Left lung (tissue), 10 donors: Measurements from ENCODE around the gene ADPRH. TPM values are rescaled to one million over a fixed set of nuclear protein-coding genes. Genes with fewer than 3 reads are reported as not detected.
"Not testable (repeated sequence)": the region's sequence is repeated elsewhere in the genome, so short reads cannot be mapped to it uniquely, and the experiment has no call there.

Experiments used
- ATAC-seq: fragments of 200-7000 bp; cut with Tn5 transposase; one replicate; pipeline ENCODE4 v1.9.1; 2020; ENCODE audit warnings: moderate library complexity
- DNase-seq, 4 donors: peaks; one replicate each; pipeline ENCODE4 v3.0.0-alpha.2; 2013 to 2020
- H3K27ac ChIP-seq, 2 donors: fragments of 200-600 bp; sonication (generic) in 1 of 2; one replicate each; pipeline versions ENCODE4 v1.5.0 to v1.8.0; 2020 to 2021
- H3K27me3 ChIP-seq, 2 donors: fragments of 200-600 bp; sonication (generic) in 1 of 2; one replicate each; pipeline versions ENCODE4 v1.5.0 to v1.8.0; 2020 to 2021
- H3K36me3 ChIP-seq, 2 donors: fragments of 200-600 bp; sonication (generic) in 1 of 2; one replicate each; pipeline versions ENCODE4 v1.5.0 to v1.8.0; 2020 to 2021
- H3K4me1 ChIP-seq, 2 donors: fragments of 200-600 bp; one replicate each; pipeline ENCODE4 v1.8.0; 2021
- H3K4me3 ChIP-seq, 2 donors: fragments of 200-600 bp; sonication (generic) in 1 of 2; one replicate each; pipeline versions ENCODE4 v1.5.0 to v1.8.0; 2020 to 2021; ENCODE audit warnings: mild to moderate bottlenecking in 1 of 2
- H3K9me3 ChIP-seq, 2 donors: fragments of 200-600 bp; sonication (generic) in 1 of 2; one replicate each; pipeline versions ENCODE4 v1.5.0 to v1.8.0; 2020 to 2021
- CTCF ChIP-seq, 2 donors: fragments of 200-600 bp; sonication (generic) in 1 of 2; IDR thresholded peaks; one replicate each; pipeline versions ENCODE4 v1.5.0 to v1.8.0; 2021; ENCODE audit warnings: antibody characterized with exemption in 2 of 2
- intact Hi-C, 2 donors: fragments of 100-400 bp; cut with DNase I; formaldehyde crosslinking; loops; one replicate each; pipeline versions ENCODE4 v1.11.2 to v1.14.2; 2022
- polyA plus RNA-seq, 6 donors: library from polyadenylated mRNA; unstranded; fragments of 120-200 nt; gene quantifications; one replicate each; pipeline ENCODE4 v1.2.1, GENCODE V29; 2013; ENCODE audit not compliant: insufficient read length in 6 of 6
- total RNA-seq, 2 donors: library from RNA; stranded (reverse); fragmentation: NEBNext Ultra II Directional; extraction: Animal tissue kit (Norgen Biotek cat#: 25700); gene quantifications; one replicate each; pipeline ENCODE4 v1.2.1, GENCODE V29; 2021
- donor health status: DM: no; HTN: yes; CAD: no.
- donor health status: DM: no; HTN: no; CAD: no.

The ADPRH gene
- total and polyA plus RNA-seq, 8 donors: 9.5 to 24.0 (median 12.9) TPM

DNA sequence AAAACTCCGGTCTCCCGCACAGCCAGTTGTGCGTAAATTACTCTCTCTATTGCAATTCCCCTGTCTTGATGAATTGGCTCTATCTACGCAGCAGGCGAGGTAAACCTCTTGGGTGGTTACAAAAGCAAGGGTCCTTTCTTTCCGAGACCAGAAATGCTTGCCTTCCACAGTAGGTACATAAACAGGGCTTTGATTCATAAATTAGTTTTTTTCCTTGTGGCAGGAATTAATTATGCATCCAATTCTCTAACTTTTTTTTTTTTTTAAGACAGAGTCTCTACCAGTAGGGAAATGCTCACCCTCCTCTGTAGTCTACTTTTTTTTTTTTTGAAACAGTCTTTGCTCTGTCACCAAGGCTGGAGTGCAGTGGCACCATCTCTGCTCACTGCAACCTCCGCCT is 36.1 kb upstream of the ADPRH start:
- H3K9me3 ChIP-seq: no peaks in the 10 kb centered on the region
- no peak for DNase-seq

GRCh38 chr3:119547227-119547626 is 32.1 kb upstream of the ADPRH start:
- DNase-seq (no peak), ATAC-seq (no peak)
- Histone ChIP-seq H3K4me1 (no peaks in the 10 kb centered on the region), H3K27me3 (no peaks in the 10 kb centered on the region), H3K4me3 (no peak overlapping the region), H3K36me3 (no peaks in the 10 kb centered on the region), H3K27ac (no peak overlapping the region), H3K9me3 (no peaks in the 10 kb centered on the region)
- intact Hi-C loops: no loop called here
- no peak for TF ChIP-seq CTCF (IDR thresholded peaks at IDR 0.05)

More for the DNA sequence above, 36.1 kb upstream of the ADPRH start:
- H3K4me1 ChIP-seq: no peaks in the 10 kb centered on the region
- intact Hi-C loops: no loop called here
- no peaks in the 10 kb centered on the region for H3K27me3 ChIP-seq
- H3K36me3 ChIP-seq: no peaks in the 10 kb centered on the region
- no peak for TF ChIP-seq CTCF (IDR thresholded peaks at IDR 0.05)
- ATAC-seq: no peak
- no peak overlapping the region for H3K27ac ChIP-seq
- H3K4me3 ChIP-seq: no peak overlapping the region

DNA sequence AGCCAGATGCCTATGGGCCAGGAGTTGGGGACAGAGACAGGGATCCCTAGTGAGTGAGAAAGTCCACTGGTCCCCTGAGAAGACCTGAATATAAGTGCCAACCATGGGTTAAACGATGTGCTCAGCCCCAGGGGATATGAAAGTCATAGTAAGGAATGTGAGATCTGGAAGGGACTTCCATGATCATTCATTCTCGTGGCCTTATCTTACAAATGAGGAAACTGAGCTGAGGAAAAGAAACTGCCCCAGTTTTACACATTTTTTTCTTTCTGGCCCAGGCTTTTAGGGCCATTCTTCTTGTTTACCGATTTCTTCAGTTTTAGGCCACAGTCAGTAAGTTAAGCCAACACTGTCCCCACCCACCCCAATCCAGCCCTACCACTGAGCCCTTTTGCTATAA is 31.0 kb upstream of the ADPRH start:
- ATAC-seq (no peak), DNase-seq (no peak)
- Histone ChIP-seq H3K4me1 (no peaks in the 10 kb centered on the region), H3K36me3 (no peaks in the 10 kb centered on the region), H3K27ac (no peak overlapping the region), H3K9me3 (no peaks in the 10 kb centered on the region), H3K4me3 (no peak overlapping the region), H3K27me3 (no peaks in the 10 kb centered on the region)
- no peak for TF ChIP-seq CTCF (IDR thresholded peaks at IDR 0.05)
- intact Hi-C loops: no loop called here

GRCh38 chr3:119550192-119550910 is 28.9 kb upstream of the ADPRH start:
- no peak overlapping the region for H3K4me3 ChIP-seq
- intact Hi-C loops: no loop called here
- ATAC-seq (no peak), DNase-seq (no peak)
- H3K27ac ChIP-seq: no peak overlapping the region
- H3K27me3 ChIP-seq: no peaks in the 10 kb centered on the region
- H3K9me3 ChIP-seq: no peaks in the 10 kb centered on the region
- H3K36me3 ChIP-seq: no peaks in the 10 kb centered on the region
- H3K4me1 ChIP-seq: peaks cover 0 to 5% of the 10 kb centered on the region in 2 donors
- no peak for TF ChIP-seq CTCF (IDR thresholded peaks at IDR 0.05)

DNA sequence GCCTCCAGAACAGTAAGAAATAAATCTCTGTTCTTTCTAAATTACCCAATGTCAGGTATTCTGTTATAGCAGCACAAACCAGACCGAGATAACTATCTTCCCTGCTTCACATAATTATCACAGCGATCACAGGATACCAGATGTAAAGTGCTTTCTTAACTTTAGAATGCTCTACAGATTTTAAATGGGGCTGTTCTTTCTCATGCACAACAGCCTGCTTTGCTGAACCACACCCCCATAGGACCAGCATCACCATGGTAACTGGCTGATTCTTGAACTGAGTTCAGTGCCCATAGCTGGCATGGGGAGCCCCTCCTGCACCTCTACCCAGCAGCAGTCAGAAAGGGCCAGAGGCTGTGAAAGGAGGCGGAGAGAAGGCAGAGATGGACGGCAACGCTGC is 27.7 kb upstream of the ADPRH start:
- intact Hi-C loops: no loop called here
- Histone ChIP-seq H3K4me1 (peaks cover 0 to 10% of the 10 kb centered on the region in 2 donors), H3K9me3 (no peaks in the 10 kb centered on the region), H3K27ac (no peak overlapping the region), H3K4me3 (no peak overlapping the region), H3K27me3 (no peaks in the 10 kb centered on the region), H3K36me3 (no peaks in the 10 kb centered on the region)
- TF ChIP-seq CTCF (IDR thresholded peaks at IDR 0.05): no peak
- ATAC-seq (no peak), DNase-seq (no peak)

DNA sequence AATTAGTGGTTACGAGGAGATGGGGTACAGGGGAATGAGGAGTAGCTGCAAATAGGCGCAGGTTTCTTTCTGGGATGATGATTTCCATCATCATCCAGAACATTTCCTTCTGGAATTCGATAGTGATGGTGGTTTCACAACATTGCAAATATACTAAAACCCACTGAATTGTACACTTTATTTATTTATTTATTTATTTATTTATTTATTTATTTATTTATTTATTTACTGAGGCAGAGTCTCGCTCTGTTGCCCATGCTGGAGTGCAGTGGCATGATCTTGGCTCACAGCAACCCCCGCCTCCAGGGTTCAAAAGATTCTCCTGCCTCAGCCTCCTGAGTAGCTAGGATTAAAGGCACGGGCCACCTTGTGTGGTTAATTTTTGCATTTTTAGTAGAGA is 26.4 kb upstream of the ADPRH start:
- H3K4me3 ChIP-seq, H3K27me3 ChIP-seq, H3K9me3 ChIP-seq, H3K36me3 ChIP-seq, H3K27ac ChIP-seq, ATAC-seq, DNase-seq, intact Hi-C loops: not testable (repeated sequence)
- H3K4me1 ChIP-seq: peaks cover 0 to 10% of the 10 kb centered on the region in 2 donors
